Right lobe of liver (tissue), 6 donors: ENCODE results near the gene RNF150. TPM values are rescaled to one million over a fixed set of nuclear protein-coding genes. Genes with fewer than 3 reads are reported as not detected.
"Not testable (repeated sequence)": the region's sequence is repeated elsewhere in the genome, so short reads cannot be mapped to it uniquely, and the experiment has no call there.

ENCODE experiments used
- ATAC-seq, 4 donors: fragments of 200-7000 bp; cut with Tn5 transposase; one replicate each; pipeline ENCODE4 v1.9.1; 2020; ENCODE audit warnings: mild to moderate bottlenecking in 4 of 4, moderate library complexity in 4 of 4
- DNase-seq, 3 donors: peaks; one replicate each; pipeline ENCODE4 v3.0.0-alpha.2; 2020
- H3K27ac ChIP-seq, 3 donors: fragments of 200-600 bp; one replicate each; pipeline ENCODE4 v1.8.0; 2022
- H3K27me3 ChIP-seq, 2 donors: fragments of 200-600 bp; one replicate each; pipeline ENCODE4 v1.8.0; 2022
- H3K36me3 ChIP-seq, 4 donors: fragments of 200-600 bp; sonication (generic) in 1 of 4; one replicate each; pipeline versions ENCODE4 v1.5.1 to v1.8.0; 2017 to 2022; ENCODE audit warnings: control low read depth in 1 of 4
- H3K4me1 ChIP-seq, 4 donors: fragments of 200-600 bp; sonication (generic) in 1 of 4; one replicate each; pipeline versions ENCODE4 v1.5.1 to v1.8.0; 2017 to 2022; ENCODE audit warnings: control low read depth in 1 of 4
- H3K4me3 ChIP-seq, 3 donors: fragments of 200-600 bp; one replicate each; pipeline ENCODE4 v1.8.0; 2022
- H3K9me3 ChIP-seq, 4 donors: fragments of 200-600 bp; sonication (generic) in 1 of 4; one replicate each; pipeline versions ENCODE4 v1.5.1 to v1.8.0; 2017 to 2022; ENCODE audit warnings: control low read depth in 1 of 4
- CTCF ChIP-seq, 4 donors: fragments of 200-600 bp in 3 of 4; fragments of 450-650 bp in 1 of 4; IDR thresholded peaks; one replicate each; pipeline versions ENCODE4 v1.5.1 to v1.8.0; 2016 to 2022; ENCODE audit warnings: antibody characterized with exemption in 4 of 4, mild to moderate bottlenecking in 2 of 4
- POLR2A ChIP-seq: fragments of 450-650 bp; IDR thresholded peaks from one replicate; pipeline ENCODE4 v1.6.1; 2017; ENCODE audit warnings: antibody characterized with exemption, mild to moderate bottlenecking
- WGBS: methylation state at CpG from one replicate; pipeline ENCODE4 v1.1.6; 2018; ENCODE audit warnings: low coverage, low lambda C conversion rate; ENCODE audit not compliant: insufficient coverage; ENCODE audit errors: missing lambda C conversion rate; 5-methylcytosine and 5-hydroxymethylcytosine counted together
- intact Hi-C, 2 donors: fragments of 100-400 bp; cut with DNase I; formaldehyde crosslinking; loops; one replicate each; pipeline versions ENCODE4 v1.11.2 to v1.14.1; 2022
- total RNA-seq, 6 experiments: library from RNA; depleted of rRNA in 2 of 6; stranded (reverse); fragments of >200 nt in 2 of 6; fragmentation: NEBNext Ultra II Directional in 3 of 6; extraction: Animal tissue kit (Norgen Biotek cat#: 25700) in 3 of 6; gene quantifications; one replicate each; pipeline versions ENCODE4 v1.1.0 to v1.2.4, GENCODE V29; 2016 to 2023
- donor health status: DM: no; HTN: yes; CAD: no.
- donor health status: DM: no; HTN: no; CAD: no.
- donor health status: DM: no; HTN: no; CAD: no.
- donor health status: DM: no; HTN: yes; CAD: no.
- donor health status: DM: no; HTN: yes; CAD: no.

The RNF150 gene
- total RNA-seq, 6 experiments from 2014 or later, result 1.2 to 1.8 (median 1.5) TPM

GRCh38 chr4:141056473-141056872, 76.8 kb downstream of the RNF150 start:
- Histone ChIP-seq H3K36me3 (no peaks in the 10 kb centered on the region), H3K4me3 (no peak overlapping the region), H3K9me3 (no peaks in the 10 kb centered on the region), H3K4me1 (no peaks in the 10 kb centered on the region), H3K27ac (no peak overlapping the region), H3K27me3 (no peaks in the 10 kb centered on the region)
- TF ChIP-seq POLR2A, result no peak
- no peak for TF ChIP-seq CTCF (IDR thresholded peaks at IDR 0.05)
- intact Hi-C loops, result no loop called here
- 55% methylated on average over 3 of the region's 3 CpGs for WGBS
- ATAC-seq (no peak), DNase-seq (no peak)

- ATAC-seq, result no peak
- H3K9me3 ChIP-seq, result no peaks in the 10 kb centered on the region
- 70% methylated on average over 2 of the region's 2 CpGs for WGBS
These were observed 78.8 kb downstream of the RNF150 start for GRCh38 chr4:141054446-141054845.

GRCh38 chr4:141050999-141051398, 82.3 kb downstream of the RNF150 start:
- WGBS, result no CpG with 5 or more reads among the region's 1 CpG

More at GRCh38 chr4:141054446-141054845, 78.8 kb downstream of the RNF150 start:
- no peak overlapping the region for H3K27ac ChIP-seq
- intact Hi-C loops, result no loop called here
- no peaks in the 10 kb centered on the region for H3K36me3 ChIP-seq
- H3K4me1 ChIP-seq, result no peaks in the 10 kb centered on the region
- no peak overlapping the region for H3K4me3 ChIP-seq
- TF ChIP-seq POLR2A (no peak), CTCF (IDR thresholded peaks at IDR 0.05) (no peak)
- DNase-seq, result no peak
- no peaks in the 10 kb centered on the region for H3K27me3 ChIP-seq

GRCh38 chr4:141047228-141047884, 85.9 kb downstream of the RNF150 start:
- H3K4me3 ChIP-seq, result no peak overlapping the region
- no peak overlapping the region for H3K27ac ChIP-seq
- no peaks in the 10 kb centered on the region for H3K4me1 ChIP-seq
- WGBS, result 54% methylated on average over 7 of the region's 7 CpGs
- no peaks in the 10 kb centered on the region for H3K9me3 ChIP-seq
- intact Hi-C loops, result no loop called here
- TF ChIP-seq POLR2A (no peak), CTCF (IDR thresholded peaks at IDR 0.05) (no peak)
- H3K27me3 ChIP-seq, result no peaks in the 10 kb centered on the region
- DNase-seq, result no peak
- ATAC-seq, result no peak
- no peaks in the 10 kb centered on the region for H3K36me3 ChIP-seq

More at GRCh38 chr4:141050999-141051398, 82.3 kb downstream of the RNF150 start:
- ATAC-seq, H3K36me3 ChIP-seq, H3K4me3 ChIP-seq, H3K4me1 ChIP-seq, DNase-seq, intact Hi-C loops, H3K27me3 ChIP-seq, H3K27ac ChIP-seq, H3K9me3 ChIP-seq: not testable (repeated sequence)

- intact Hi-C loops, result no loop called here
- Histone ChIP-seq H3K36me3 (no peaks in the 10 kb centered on the region), H3K27ac (no peak overlapping the region), H3K9me3 (no peaks in the 10 kb centered on the region), H3K4me3 (no peak overlapping the region), H3K4me1 (no peaks in the 10 kb centered on the region), H3K27me3 (no peaks in the 10 kb centered on the region)
- 46% methylated on average over 3 of the region's 3 CpGs for WGBS
- DNase-seq (no peak), ATAC-seq (peak in 3 of 4 donors; percentile 28 to 53 (median 29))
- TF ChIP-seq CTCF (IDR thresholded peaks at IDR 0.05) (no peak), POLR2A (no peak)
These were observed 87.0 kb downstream of the RNF150 start for GRCh38 chr4:141046255-141046654.
